Astrocyte of the hippocampus (primary cell): ENCODE measurements around the gene SLC8A3.

Source experiments
- DNase-seq: peaks from one replicate; pipeline ENCODE4 v3.0.0; 2011; ENCODE audit warnings: low read depth, low spot score

Gene SLC8A3

GRCh38 chr14:70177081-70177800, 11.5 kb downstream of the SLC8A3 start:
- DNase-seq: no peak

- no peak for DNase-seq
Measured at GRCh38 chr14:70173569-70173968, 15.2 kb downstream of the SLC8A3 start.

- no peak for DNase-seq
Measured at GRCh38 chr14:70171726-70172125, 17.0 kb downstream of the SLC8A3 start.

GRCh38 chr14:70170976-70171375, 17.8 kb downstream of the SLC8A3 start:
- no peak for DNase-seq

- no peak for DNase-seq
Measured at GRCh38 chr14:70168406-70168805, 20.3 kb downstream of the SLC8A3 start.

GRCh38 chr14:70166530-70167203, 22.1 kb downstream of the SLC8A3 start:
- DNase-seq: no peak

GRCh38 chr14:70162358-70162757, 26.4 kb downstream of the SLC8A3 start:
- DNase-seq: no peak

- DNase-seq: no peak
Measured at GRCh38 chr14:70156592-70156991, 32.2 kb downstream of the SLC8A3 start.

- no peak for DNase-seq
Measured at GRCh38 chr14:70152704-70153103, 36.0 kb downstream of the SLC8A3 start.

GRCh38 chr14:70152081-70152480, 36.7 kb downstream of the SLC8A3 start:
- no peak for DNase-seq

- no peak for DNase-seq
Measured at GRCh38 chr14:70149596-70150165, 39.1 kb downstream of the SLC8A3 start.

- no peak for DNase-seq
Measured at GRCh38 chr14:70148911-70149595, 39.7 kb downstream of the SLC8A3 start.

GRCh38 chr14:70148351-70148750, 40.4 kb downstream of the SLC8A3 start:
- no peak for DNase-seq

GRCh38 chr14:70144046-70144445, 44.7 kb downstream of the SLC8A3 start:
- no peak for DNase-seq

GRCh38 chr14:70143306-70143705, 45.4 kb downstream of the SLC8A3 start:
- no peak for DNase-seq

GRCh38 chr14:70140614-70141013, 48.1 kb downstream of the SLC8A3 start:
- no peak for DNase-seq

GRCh38 chr14:70139384-70139783, 49.4 kb downstream of the SLC8A3 start:
- DNase-seq: no peak

GRCh38 chr14:70137788-70138187, 51.0 kb downstream of the SLC8A3 start:
- DNase-seq: no peak

- DNase-seq: no peak
Measured at GRCh38 chr14:70133461-70133860, 55.3 kb downstream of the SLC8A3 start.

GRCh38 chr14:70130482-70130881, 58.3 kb downstream of the SLC8A3 start:
- DNase-seq: no peak

- no peak for DNase-seq
Measured at GRCh38 chr14:70127186-70127585, 61.6 kb downstream of the SLC8A3 start.

- DNase-seq: no peak
Measured at GRCh38 chr14:70123796-70124195, 65.0 kb downstream of the SLC8A3 start.
